ENCODE measurements around the gene RAB11FIP5.

DNA sequence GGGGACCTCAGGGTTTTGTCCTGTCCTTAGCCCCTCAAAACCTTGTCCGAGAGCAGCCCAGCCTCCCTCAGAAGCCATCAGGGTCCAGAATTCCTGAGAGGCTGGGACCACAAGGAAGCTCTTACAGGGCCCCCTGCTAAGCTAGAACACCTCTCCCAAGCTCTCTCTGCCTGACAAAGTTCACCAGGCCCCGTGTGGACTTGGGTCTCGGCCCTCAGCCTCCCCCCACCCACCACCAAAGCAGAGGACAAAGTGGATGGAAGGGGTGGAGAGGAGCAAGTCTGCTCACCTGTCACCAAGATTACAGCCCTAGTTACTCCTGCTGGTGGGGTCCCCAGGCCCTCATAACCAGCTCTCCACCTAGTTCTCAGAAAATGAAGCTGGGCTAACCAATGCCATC lies 16.8 kb downstream of the RAB11FIP5 start:
- TF ChIP-seq CTCF (IDR thresholded peaks at IDR 0.05 in 4 of 5, conservative IDR thresholded peaks at IDR 0.05 in 1 of 5) (no peak), POLR2A (IDR thresholded peaks at IDR 0.05) (no peak)
